GM12878 (cell line): ENCODE results near the gene RUNX3. TPM values are rescaled to one million over a fixed set of nuclear protein-coding genes. Genes with fewer than 3 reads are reported as not detected.
A peak's percentile ranks its signal among the peaks of the same experiment; 100 is the strongest.

Source experiments
- ATF2 ChIP-seq: IDR thresholded peaks from 2 replicates; pipeline ENCODE4 v1.6.1; 2012; ENCODE audit warnings: low read length, inconsistent platforms
- BRCA1 ChIP-seq: IDR thresholded peaks from 2 replicates; pipeline ENCODE4 v1.6.1; 2011; ENCODE audit warnings: low read depth, low read length, improper control_type of control experiment
- CBFB ChIP-seq: IDR thresholded peaks from 2 replicates; pipeline ENCODE4 v1.6.1; 2016; ENCODE audit warnings: antibody characterized with exemption, low read depth
- CUX1 ChIP-seq: IDR thresholded peaks from 2 replicates; pipeline ENCODE4 v1.6.1; 2012; ENCODE audit warnings: improper control_type of control experiment, low read depth, low read length; ENCODE audit not compliant: insufficient replicate concordance
- EED ChIP-seq: sonication (generic); IDR thresholded peaks from 2 replicates; pipeline ENCODE4 v1.6.1; 2016; ENCODE audit warnings: antibody characterized with exemption, low read depth
- FOXM1 ChIP-seq: IDR thresholded peaks from 2 replicates; pipeline ENCODE4 v1.6.1; 2012; ENCODE audit warnings: low read depth, mild to moderate bottlenecking, inconsistent platforms, low read length, moderate library complexity
- MEF2A ChIP-seq: IDR thresholded peaks from 2 replicates; pipeline ENCODE4 v1.6.1; 2011; ENCODE audit warnings: low read depth, mild to moderate bottlenecking, low read length, moderate library complexity; ENCODE audit not compliant: insufficient read depth
- MTA3 ChIP-seq: IDR thresholded peaks from 2 replicates; pipeline ENCODE4 v1.6.1; 2012; ENCODE audit warnings: low read length, inconsistent platforms, borderline replicate concordance
- NFIC ChIP-seq: IDR thresholded peaks from 2 replicates; pipeline ENCODE4 v1.6.1; 2012; ENCODE audit warnings: low read depth, mild to moderate bottlenecking, inconsistent platforms, low read length, moderate library complexity
- NRF1 ChIP-seq: conservative IDR thresholded peaks from 2 replicates; pipeline ENCODE4 v1.6.1; 2011; ENCODE audit warnings: mild to moderate bottlenecking, low read depth, low read length, improper control_type of control experiment
- PAX5 ChIP-seq: IDR thresholded peaks from 2 replicates; pipeline ENCODE4 v1.6.1; 2011; ENCODE audit warnings: low read depth, low read length, borderline replicate concordance
- PML ChIP-seq: IDR thresholded peaks from 2 replicates; pipeline ENCODE4 v1.6.1; 2012; ENCODE audit warnings: low read length, inconsistent platforms
- POU2F2 ChIP-seq: IDR thresholded peaks from 3 replicates; pipeline ENCODE4 v1.6.1; 2011; ENCODE audit warnings: low read depth, mild to moderate bottlenecking, low read length, borderline replicate concordance
- TARDBP ChIP-seq: IDR thresholded peaks from 2 replicates; pipeline ENCODE4 v1.6.1; 2016; ENCODE audit warnings: borderline replicate concordance
- TCF12 ChIP-seq: IDR thresholded peaks from 2 replicates; pipeline ENCODE4 v1.6.1; 2011; ENCODE audit warnings: low read depth, mild to moderate bottlenecking, low read length
- ZNF207 ChIP-seq: fragments of 450-650 bp; IDR thresholded peaks from 2 replicates; pipeline ENCODE4 v1.6.1; 2014; ENCODE audit warnings: antibody characterized with exemption, mild to moderate bottlenecking, borderline replicate concordance
- ZZZ3 ChIP-seq: IDR thresholded peaks from 2 replicates; pipeline ENCODE4 v1.6.1; 2011; ENCODE audit warnings: low read depth; ENCODE audit not compliant: control insufficient read depth, insufficient read length
- polyA plus RNA-seq, 11 experiments: library from polyadenylated mRNA; depleted of rRNA in 4 of 11; unstranded in 6 of 11; stranded (reverse) in 5 of 11; fragments of >200 nt; fragmentation: Nextera tagmentation in 4 of 11; fragmentation: Illumina TruSeq in 1 of 11; extraction: Ambion mirVana in 4 of 11; extraction: Trizol in 1 of 11; gene quantifications; 1 replicate in 1 of 11; 2 replicates in 10 of 11; pipeline versions ENCODE4 v1.2.1 to v1.2.3, GENCODE V29; 2011 to 2016; ENCODE audit warnings: inconsistent platforms in 2 of 11, missing spikeins in 2 of 11, low read depth in 1 of 11
- total RNA-seq, 4 experiments: library from RNA; depleted of rRNA in 3 of 4; stranded (reverse); fragments of >200 nt in 3 of 4; fragmentation: Illumina TruSeq in 1 of 4; extraction: Trizol in 1 of 4; gene quantifications; 2 replicates each; pipeline versions ENCODE4 v1.2.1 to v1.2.3, GENCODE V29; 2013 to 2021
- TF ChIP-seq, protein P1 (sequence below): fragments of 450-650 bp; IDR thresholded peaks from 2 replicates; pipeline ENCODE4 v1.6.1; 2017; ENCODE audit warnings: mild to moderate bottlenecking, moderate library complexity

Gene RUNX3
- total and polyA plus RNA-seq, 10 of the 15 experiments (the other 5 are each of a cell fraction or from before 2014, with no cell fraction given): 19.0 to 151 (median 31.4) TPM

DNA sequence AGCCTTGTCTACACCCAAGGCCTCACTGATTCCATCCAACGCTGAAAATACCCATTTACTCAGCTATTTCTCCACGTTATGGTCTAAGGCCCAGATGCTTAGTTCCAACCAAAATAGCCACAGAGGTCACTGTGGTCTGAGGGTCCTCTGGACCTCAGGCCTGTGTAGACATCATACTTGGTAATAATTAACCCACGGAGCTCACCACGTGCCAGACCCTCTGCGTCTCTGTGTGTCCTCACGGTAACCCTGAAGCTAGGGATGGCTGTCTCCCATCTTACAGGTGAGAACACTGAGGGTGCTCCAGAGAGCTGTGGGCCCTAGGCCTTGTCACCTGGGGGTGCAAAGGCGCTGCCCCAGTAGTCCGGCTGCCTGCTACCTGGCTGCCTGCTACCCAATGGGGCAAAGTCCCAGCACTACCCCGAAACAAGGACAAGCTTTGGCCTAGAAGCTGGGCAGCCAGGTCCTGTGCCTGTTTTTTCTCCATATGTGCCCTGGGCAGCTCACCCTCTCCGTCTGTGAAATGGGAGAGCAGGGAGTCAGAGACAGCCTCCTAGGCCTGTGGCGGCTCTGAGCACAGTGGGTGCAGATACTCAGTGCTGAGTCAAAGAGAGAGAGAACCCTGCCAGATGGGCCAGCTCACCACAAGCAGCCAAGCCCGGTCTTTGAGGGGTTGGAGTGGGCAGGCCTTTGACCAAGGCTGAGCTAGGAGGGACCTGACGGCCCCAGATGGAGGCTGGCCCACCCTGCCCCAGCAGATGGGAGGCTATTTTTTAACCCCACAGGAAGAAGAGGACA, 17.0 kb upstream of the RUNX3 start (continued):
- TF ChIP-seq NRF1: no peak
- peak; percentile 84 for TF ChIP-seq EED
- TF ChIP-seq PML: no peak; the same call in 1 of the 2 replicates
- peak; percentile 83; the same call in 1 of the 2 replicates for TF ChIP-seq MTA3
- peak; percentile 70 for TF ChIP-seq NFIC
- no peak for TF ChIP-seq ZNF207
- no peak for TF ChIP-seq ZZZ3
- TF ChIP-seq TARDBP: 0 out of 2 replicates have a peak, but pooled peaks have one; percentile 35
- TF ChIP-seq BRCA1: no peak
- peak; percentile 71; the same call in 1 of the 2 replicates for TF ChIP-seq MEF2A
- TF ChIP-seq PAX5: peak; percentile 41; the same call in 1 of the 2 replicates
- TF ChIP-seq, protein P1, sequence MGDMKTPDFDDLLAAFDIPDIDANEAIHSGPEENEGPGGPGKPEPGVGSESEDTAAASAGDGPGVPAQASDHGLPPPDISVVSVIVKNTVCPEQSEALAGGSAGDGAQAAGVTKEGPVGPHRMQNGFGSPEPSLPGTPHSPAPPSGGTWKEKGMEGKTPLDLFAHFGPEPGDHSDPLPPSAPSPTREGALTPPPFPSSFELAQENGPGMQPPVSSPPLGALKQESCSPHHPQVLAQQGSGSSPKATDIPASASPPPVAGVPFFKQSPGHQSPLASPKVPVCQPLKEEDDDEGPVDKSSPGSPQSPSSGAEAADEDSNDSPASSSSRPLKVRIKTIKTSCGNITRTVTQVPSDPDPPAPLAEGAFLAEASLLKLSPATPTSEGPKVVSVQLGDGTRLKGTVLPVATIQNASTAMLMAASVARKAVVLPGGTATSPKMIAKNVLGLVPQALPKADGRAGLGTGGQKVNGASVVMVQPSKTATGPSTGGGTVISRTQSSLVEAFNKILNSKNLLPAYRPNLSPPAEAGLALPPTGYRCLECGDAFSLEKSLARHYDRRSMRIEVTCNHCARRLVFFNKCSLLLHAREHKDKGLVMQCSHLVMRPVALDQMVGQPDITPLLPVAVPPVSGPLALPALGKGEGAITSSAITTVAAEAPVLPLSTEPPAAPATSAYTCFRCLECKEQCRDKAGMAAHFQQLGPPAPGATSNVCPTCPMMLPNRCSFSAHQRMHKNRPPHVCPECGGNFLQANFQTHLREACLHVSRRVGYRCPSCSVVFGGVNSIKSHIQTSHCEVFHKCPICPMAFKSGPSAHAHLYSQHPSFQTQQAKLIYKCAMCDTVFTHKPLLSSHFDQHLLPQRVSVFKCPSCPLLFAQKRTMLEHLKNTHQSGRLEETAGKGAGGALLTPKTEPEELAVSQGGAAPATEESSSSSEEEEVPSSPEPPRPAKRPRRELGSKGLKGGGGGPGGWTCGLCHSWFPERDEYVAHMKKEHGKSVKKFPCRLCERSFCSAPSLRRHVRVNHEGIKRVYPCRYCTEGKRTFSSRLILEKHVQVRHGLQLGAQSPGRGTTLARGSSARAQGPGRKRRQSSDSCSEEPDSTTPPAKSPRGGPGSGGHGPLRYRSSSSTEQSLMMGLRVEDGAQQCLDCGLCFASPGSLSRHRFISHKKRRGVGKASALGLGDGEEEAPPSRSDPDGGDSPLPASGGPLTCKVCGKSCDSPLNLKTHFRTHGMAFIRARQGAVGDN: no peak
- no peak for TF ChIP-seq CUX1
- TF ChIP-seq FOXM1: peak; percentile 58; the same call in 1 of the 2 replicates
- TF ChIP-seq TCF12: peak; percentile 87
- TF ChIP-seq POU2F2: peak; percentile 30; the same call in 1 of the 3 replicates
- no peak for TF ChIP-seq ATF2
- peak; percentile 63; the same call in 1 of the 2 replicates for TF ChIP-seq CBFB
